Liver (tissue), 9 donors: ENCODE measurements around the gene TRHDE. TPM values are rescaled to one million over a fixed set of nuclear protein-coding genes. Genes with fewer than 3 reads are reported as not detected.

Experiments
- DNase-seq: peaks from one replicate; pipeline ENCODE4 v3.0.0-alpha.2; 2017; ENCODE audit warnings: low spot score
- H3K27ac ChIP-seq, 2 donors: one replicate each; pipeline ENCODE4 v1.7.0; 2013; ENCODE audit warnings: inconsistent platforms in 2 of 2, low read length in 2 of 2, control low read depth in 1 of 2, low read depth in 1 of 2, mild to moderate bottlenecking in 1 of 2
- H3K27me3 ChIP-seq, 4 donors: one replicate each; pipeline versions ENCODE4 v1.6.1 to v1.7.0; 2013; ENCODE audit warnings: low read length in 3 of 4, inconsistent platforms in 1 of 4, mild to moderate bottlenecking in 1 of 4, moderate library complexity in 1 of 4; ENCODE audit not compliant: control insufficient read depth in 4 of 4, insufficient read depth in 4 of 4
- H3K36me3 ChIP-seq, 4 donors: one replicate each; pipeline versions ENCODE4 v1.6.1 to v1.7.0; 2013; ENCODE audit warnings: low read length in 3 of 4, mild to moderate bottlenecking in 3 of 4, low read depth in 1 of 4, moderate library complexity in 1 of 4; ENCODE audit not compliant: control insufficient read depth in 4 of 4, insufficient read depth in 3 of 4
- H3K4me1 ChIP-seq, 4 donors: one replicate each; pipeline versions ENCODE4 v1.6.1 to v1.7.0; 2013; ENCODE audit warnings: low read length in 3 of 4, mild to moderate bottlenecking in 3 of 4, moderate library complexity in 1 of 4; ENCODE audit not compliant: control insufficient read depth in 4 of 4, insufficient read depth in 4 of 4
- H3K4me3 ChIP-seq, 3 donors: one replicate each; pipeline versions ENCODE4 v1.6.1 to v1.7.0; 2013; ENCODE audit warnings: low read length in 3 of 3, control low read depth in 1 of 3, low read depth in 1 of 3, mild to moderate bottlenecking in 1 of 3
- H3K9ac ChIP-seq, 2 donors: one replicate each; pipeline ENCODE4 v1.7.0; 2013; ENCODE audit warnings: low read length in 2 of 2, mild to moderate bottlenecking in 2 of 2, moderate library complexity in 2 of 2, control low read depth in 1 of 2, low read depth in 1 of 2
- H3K9me3 ChIP-seq, 4 donors: one replicate each; pipeline versions ENCODE4 v1.6.1 to v1.7.0; 2013; ENCODE audit warnings: low read length in 3 of 4; ENCODE audit not compliant: control insufficient read depth in 4 of 4
- EGR1 ChIP-seq, 2 donors: IDR thresholded peaks; 2 replicates each; pipeline ENCODE4 v1.6.1; 2016 to 2018; ENCODE audit warnings: antibody characterized with exemption in 2 of 2, low read depth in 2 of 2
- HNF4A ChIP-seq, 2 donors: conservative IDR thresholded peaks; 2 replicates each; pipeline ENCODE4 v1.6.1; 2016; ENCODE audit warnings: antibody characterized with exemption in 2 of 2, mild to moderate bottlenecking in 2 of 2
- NR2F2 ChIP-seq: IDR thresholded peaks from 2 replicates; pipeline ENCODE4 v1.6.1; 2016; ENCODE audit warnings: antibody characterized with exemption
- SP1 ChIP-seq: IDR thresholded peaks from 2 replicates; pipeline ENCODE4 v1.6.1; 2018; ENCODE audit warnings: antibody characterized with exemption, mild to moderate bottlenecking
- TAF1 ChIP-seq: conservative IDR thresholded peaks from 2 replicates; pipeline ENCODE4 v1.6.1; 2016; ENCODE audit warnings: antibody characterized with exemption, mild to moderate bottlenecking
- YY1 ChIP-seq: IDR thresholded peaks from 2 replicates; pipeline ENCODE4 v1.6.1; 2016; ENCODE audit warnings: antibody characterized with exemption, mild to moderate bottlenecking
- WGBS: extraction: QIAGEN DNeasy Blood & Tissue Kit; methylation state at CpG from one replicate; pipeline ENCODE4 v1.1.7; 2013; 5-methylcytosine and 5-hydroxymethylcytosine counted together
- polyA plus RNA-seq, 2 donors: library from polyadenylated mRNA; stranded (reverse) in 1 of 2; unstranded in 1 of 2; fragments of 200-250 nt in 1 of 2; fragments of >200 nt in 1 of 2; fragmentation: Nextera tagmentation in 1 of 2; extraction: Ambion mirVana in 1 of 2; gene quantifications; one replicate each; pipeline versions ENCODE4 v1.2.1 to v1.2.3, GENCODE V29; 2013 to 2015
- total RNA-seq, 2 donors: library from RNA; depleted of rRNA; stranded (reverse); fragments of >200 nt; gene quantifications; one replicate each; pipeline ENCODE4 v1.2.3, GENCODE V29; 2014
- TF ChIP-seq, protein P1 (sequence below): fragments of 150-350 bp; IDR thresholded peaks from 2 replicates; pipeline ENCODE4 v1.5.1; 2017; ENCODE audit warnings: improper control_type of control experiment, low read depth, low read length; ENCODE audit not compliant: missing input control
- TF ChIP-seq, protein P2 (sequence below): IDR thresholded peaks from 2 replicates; pipeline ENCODE4 v1.6.1; 2016; ENCODE audit warnings: antibody characterized with exemption, mild to moderate bottlenecking
- TF ChIP-seq, protein P3 (sequence below): IDR thresholded peaks from 2 replicates; pipeline ENCODE4 v1.6.1; 2016; ENCODE audit warnings: antibody characterized with exemption
- TF ChIP-seq, protein P4 (sequence below): IDR thresholded peaks from 2 replicates; pipeline ENCODE4 v1.6.1; 2016; ENCODE audit warnings: antibody characterized with exemption
- donor health status: healthy.
- donor health status: healthy.
- donor health status: healthy.
- donor health status: healthy.
- donor health status: healthy.

TRHDE gene, protein sequence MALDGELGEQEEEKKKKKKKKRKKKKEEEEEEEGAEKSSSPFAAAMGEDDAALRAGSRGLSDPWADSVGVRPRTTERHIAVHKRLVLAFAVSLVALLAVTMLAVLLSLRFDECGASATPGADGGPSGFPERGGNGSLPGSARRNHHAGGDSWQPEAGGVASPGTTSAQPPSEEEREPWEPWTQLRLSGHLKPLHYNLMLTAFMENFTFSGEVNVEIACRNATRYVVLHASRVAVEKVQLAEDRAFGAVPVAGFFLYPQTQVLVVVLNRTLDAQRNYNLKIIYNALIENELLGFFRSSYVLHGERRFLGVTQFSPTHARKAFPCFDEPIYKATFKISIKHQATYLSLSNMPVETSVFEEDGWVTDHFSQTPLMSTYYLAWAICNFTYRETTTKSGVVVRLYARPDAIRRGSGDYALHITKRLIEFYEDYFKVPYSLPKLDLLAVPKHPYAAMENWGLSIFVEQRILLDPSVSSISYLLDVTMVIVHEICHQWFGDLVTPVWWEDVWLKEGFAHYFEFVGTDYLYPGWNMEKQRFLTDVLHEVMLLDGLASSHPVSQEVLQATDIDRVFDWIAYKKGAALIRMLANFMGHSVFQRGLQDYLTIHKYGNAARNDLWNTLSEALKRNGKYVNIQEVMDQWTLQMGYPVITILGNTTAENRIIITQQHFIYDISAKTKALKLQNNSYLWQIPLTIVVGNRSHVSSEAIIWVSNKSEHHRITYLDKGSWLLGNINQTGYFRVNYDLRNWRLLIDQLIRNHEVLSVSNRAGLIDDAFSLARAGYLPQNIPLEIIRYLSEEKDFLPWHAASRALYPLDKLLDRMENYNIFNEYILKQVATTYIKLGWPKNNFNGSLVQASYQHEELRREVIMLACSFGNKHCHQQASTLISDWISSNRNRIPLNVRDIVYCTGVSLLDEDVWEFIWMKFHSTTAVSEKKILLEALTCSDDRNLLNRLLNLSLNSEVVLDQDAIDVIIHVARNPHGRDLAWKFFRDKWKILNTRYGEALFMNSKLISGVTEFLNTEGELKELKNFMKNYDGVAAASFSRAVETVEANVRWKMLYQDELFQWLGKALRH
- total RNA-seq: under 1 TPM; 0.14 to 0.17 TPM
- polyA plus RNA-seq: under 1 TPM in 1 of 2 donors, not detected in 1; 0.05 TPM

DNA sequence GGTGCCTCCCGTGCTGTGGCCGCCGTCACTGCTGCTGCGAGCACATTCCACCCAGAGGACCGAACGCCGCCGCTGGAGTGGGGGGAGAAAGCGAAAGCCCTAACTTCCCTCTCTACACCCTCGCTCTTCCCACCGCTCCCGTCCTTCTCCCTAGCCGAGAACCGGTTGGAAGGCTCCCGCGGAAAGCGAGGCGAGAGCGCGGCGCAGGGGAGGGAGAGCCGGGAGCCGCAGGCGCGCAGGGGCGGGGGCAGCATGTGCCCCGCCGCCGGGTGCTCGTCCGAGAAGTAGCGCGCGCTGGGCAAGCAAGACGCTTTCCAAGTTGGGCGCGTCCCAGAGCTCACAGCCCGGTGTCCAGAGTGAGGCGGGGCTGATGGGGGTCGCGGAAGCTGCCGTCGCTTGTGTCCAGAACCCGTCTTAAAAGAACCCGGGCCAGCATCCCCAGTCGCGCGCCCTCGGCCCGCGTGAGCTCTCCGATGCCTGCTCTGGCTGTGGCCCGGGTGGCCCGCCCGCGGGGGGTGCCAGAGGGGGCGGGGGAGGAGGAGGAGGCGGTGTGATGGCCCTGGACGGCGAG lies at the start of gene TRHDE:
TSS of gene TRHDE (plus strand) at position 280 of the 571 bp plus-strand sequence. CDS start at position 554, 274 bp downstream.
- Histone ChIP-seq H3K27ac (peak within 1 kb of the TSS; percentile 42 to 43), H3K4me1 (peaks cover 12 to 33% (median 24%) of the 10 kb centered on the region in 4 donors), H3K9me3 (no peaks in the 10 kb centered on the region), H3K9ac (peak within 1 kb of the TSS in 1 of 2 donors; percentile 12), H3K36me3 (no peaks in the 10 kb centered on the region), H3K27me3 (peaks cover 0 to 7% (median under 1%) of the 10 kb centered on the region in 4 donors), H3K4me3 (peak within 1 kb of the TSS; percentile 42 to 75 (median 53))
- 2% methylated on average over 60 of the region's 60 CpGs for WGBS
- no peak for TF ChIP-seq EGR1 (IDR thresholded peaks at IDR 0.05; ENCODE audit: low read depth in 2 of 2)
- no peak for TF ChIP-seq NR2F2
- no peak for TF ChIP-seq HNF4A (conservative IDR thresholded peaks at IDR 0.05)
- no peak for TF ChIP-seq SP1
- TF ChIP-seq, protein P1, sequence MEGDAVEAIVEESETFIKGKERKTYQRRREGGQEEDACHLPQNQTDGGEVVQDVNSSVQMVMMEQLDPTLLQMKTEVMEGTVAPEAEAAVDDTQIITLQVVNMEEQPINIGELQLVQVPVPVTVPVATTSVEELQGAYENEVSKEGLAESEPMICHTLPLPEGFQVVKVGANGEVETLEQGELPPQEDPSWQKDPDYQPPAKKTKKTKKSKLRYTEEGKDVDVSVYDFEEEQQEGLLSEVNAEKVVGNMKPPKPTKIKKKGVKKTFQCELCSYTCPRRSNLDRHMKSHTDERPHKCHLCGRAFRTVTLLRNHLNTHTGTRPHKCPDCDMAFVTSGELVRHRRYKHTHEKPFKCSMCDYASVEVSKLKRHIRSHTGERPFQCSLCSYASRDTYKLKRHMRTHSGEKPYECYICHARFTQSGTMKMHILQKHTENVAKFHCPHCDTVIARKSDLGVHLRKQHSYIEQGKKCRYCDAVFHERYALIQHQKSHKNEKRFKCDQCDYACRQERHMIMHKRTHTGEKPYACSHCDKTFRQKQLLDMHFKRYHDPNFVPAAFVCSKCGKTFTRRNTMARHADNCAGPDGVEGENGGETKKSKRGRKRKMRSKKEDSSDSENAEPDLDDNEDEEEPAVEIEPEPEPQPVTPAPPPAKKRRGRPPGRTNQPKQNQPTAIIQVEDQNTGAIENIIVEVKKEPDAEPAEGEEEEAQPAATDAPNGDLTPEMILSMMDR: no peak
- no peak for TF ChIP-seq TAF1
- DNase-seq: no peak

DNA sequence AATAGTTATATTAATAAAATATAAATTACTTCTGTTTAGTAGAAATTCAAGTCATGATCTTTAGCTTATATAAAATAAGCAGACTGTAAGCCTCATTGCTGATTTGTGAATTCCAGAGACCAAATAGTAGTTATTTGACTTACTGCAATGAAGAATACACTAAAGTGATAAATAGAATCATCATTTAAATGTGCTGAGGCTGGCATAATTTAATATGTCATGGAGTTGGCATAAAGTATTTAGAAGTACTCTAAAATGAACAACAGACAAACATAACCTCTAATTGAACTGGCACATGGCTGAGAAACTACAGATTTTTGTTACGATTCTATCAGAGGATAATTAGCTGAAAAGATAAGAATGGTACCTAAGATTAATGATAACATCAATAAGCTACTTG lies 45.7 kb upstream of the TRHDE start:
- TF ChIP-seq NR2F2 (no peak), HNF4A (conservative IDR thresholded peaks at IDR 0.05) (no peak), YY1 (no peak)
- TF ChIP-seq, protein P2, sequence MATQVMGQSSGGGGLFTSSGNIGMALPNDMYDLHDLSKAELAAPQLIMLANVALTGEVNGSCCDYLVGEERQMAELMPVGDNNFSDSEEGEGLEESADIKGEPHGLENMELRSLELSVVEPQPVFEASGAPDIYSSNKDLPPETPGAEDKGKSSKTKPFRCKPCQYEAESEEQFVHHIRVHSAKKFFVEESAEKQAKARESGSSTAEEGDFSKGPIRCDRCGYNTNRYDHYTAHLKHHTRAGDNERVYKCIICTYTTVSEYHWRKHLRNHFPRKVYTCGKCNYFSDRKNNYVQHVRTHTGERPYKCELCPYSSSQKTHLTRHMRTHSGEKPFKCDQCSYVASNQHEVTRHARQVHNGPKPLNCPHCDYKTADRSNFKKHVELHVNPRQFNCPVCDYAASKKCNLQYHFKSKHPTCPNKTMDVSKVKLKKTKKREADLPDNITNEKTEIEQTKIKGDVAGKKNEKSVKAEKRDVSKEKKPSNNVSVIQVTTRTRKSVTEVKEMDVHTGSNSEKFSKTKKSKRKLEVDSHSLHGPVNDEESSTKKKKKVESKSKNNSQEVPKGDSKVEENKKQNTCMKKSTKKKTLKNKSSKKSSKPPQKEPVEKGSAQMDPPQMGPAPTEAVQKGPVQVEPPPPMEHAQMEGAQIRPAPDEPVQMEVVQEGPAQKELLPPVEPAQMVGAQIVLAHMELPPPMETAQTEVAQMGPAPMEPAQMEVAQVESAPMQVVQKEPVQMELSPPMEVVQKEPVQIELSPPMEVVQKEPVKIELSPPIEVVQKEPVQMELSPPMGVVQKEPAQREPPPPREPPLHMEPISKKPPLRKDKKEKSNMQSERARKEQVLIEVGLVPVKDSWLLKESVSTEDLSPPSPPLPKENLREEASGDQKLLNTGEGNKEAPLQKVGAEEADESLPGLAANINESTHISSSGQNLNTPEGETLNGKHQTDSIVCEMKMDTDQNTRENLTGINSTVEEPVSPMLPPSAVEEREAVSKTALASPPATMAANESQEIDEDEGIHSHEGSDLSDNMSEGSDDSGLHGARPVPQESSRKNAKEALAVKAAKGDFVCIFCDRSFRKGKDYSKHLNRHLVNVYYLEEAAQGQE: no peak
- TF ChIP-seq, protein P3, sequence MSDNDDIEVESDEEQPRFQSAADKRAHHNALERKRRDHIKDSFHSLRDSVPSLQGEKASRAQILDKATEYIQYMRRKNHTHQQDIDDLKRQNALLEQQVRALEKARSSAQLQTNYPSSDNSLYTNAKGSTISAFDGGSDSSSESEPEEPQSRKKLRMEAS: no peak
- TF ChIP-seq, protein P4, sequence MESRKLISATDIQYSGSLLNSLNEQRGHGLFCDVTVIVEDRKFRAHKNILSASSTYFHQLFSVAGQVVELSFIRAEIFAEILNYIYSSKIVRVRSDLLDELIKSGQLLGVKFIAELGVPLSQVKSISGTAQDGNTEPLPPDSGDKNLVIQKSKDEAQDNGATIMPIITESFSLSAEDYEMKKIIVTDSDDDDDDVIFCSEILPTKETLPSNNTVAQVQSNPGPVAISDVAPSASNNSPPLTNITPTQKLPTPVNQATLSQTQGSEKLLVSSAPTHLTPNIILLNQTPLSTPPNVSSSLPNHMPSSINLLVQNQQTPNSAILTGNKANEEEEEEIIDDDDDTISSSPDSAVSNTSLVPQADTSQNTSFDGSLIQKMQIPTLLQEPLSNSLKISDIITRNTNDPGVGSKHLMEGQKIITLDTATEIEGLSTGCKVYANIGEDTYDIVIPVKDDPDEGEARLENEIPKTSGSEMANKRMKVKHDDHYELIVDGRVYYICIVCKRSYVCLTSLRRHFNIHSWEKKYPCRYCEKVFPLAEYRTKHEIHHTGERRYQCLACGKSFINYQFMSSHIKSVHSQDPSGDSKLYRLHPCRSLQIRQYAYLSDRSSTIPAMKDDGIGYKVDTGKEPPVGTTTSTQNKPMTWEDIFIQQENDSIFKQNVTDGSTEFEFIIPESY: no peak
- WGBS: 73% methylated on average over 1 of the region's 1 CpG
- H3K27ac ChIP-seq: no peak overlapping the region
- no peak for DNase-seq
- no peak overlapping the region for H3K4me3 ChIP-seq
- H3K4me1 ChIP-seq: no peaks in the 10 kb centered on the region
- no peaks in the 10 kb centered on the region for H3K27me3 ChIP-seq
- H3K9me3 ChIP-seq: no peaks in the 10 kb centered on the region
- H3K36me3 ChIP-seq: no peaks in the 10 kb centered on the region
- H3K9ac ChIP-seq: no peak overlapping the region
